GM19328 (cell line): ENCODE data around the gene TRAPPC6A.

Source experiments
- ATAC-seq: cut with Tn5 transposase; IDR thresholded peaks from one replicate; pipeline ENCODE4 v1.9.1; 2021; ENCODE audit warnings: mild to moderate bottlenecking, moderate library complexity; ENCODE audit not compliant: unreplicated experiment

TRAPPC6A gene

GRCh38 chr19:45150180-45150579 is 27.9 kb downstream of the TRAPPC6A start:
- ATAC-seq: no peak

- ATAC-seq: no peak
Observed at GRCh38 chr19:45149129-45149528, 28.9 kb downstream of the TRAPPC6A start.

- no peak for ATAC-seq
Observed at GRCh38 chr19:45147835-45148676, 30.0 kb downstream of the TRAPPC6A start.

- no peak for ATAC-seq
Observed at GRCh38 chr19:45146741-45147205, 31.3 kb downstream of the TRAPPC6A start.

GRCh38 chr19:45146251-45146650 is 31.8 kb downstream of the TRAPPC6A start:
- no peak for ATAC-seq

- ATAC-seq: no peak
Observed at GRCh38 chr19:45145270-45146189, 32.5 kb downstream of the TRAPPC6A start.

- no peak for ATAC-seq
Observed at GRCh38 chr19:45144431-45145269, 33.4 kb downstream of the TRAPPC6A start.

- no peak for ATAC-seq
Observed at GRCh38 chr19:45142726-45143110, 35.3 kb downstream of the TRAPPC6A start.

GRCh38 chr19:45142016-45142725 is 35.9 kb downstream of the TRAPPC6A start:
- no peak for ATAC-seq

GRCh38 chr19:45141203-45141900 is 36.7 kb downstream of the TRAPPC6A start:
- ATAC-seq: no peak

GRCh38 chr19:45140533-45140932 is 37.5 kb downstream of the TRAPPC6A start:
- no peak for ATAC-seq

- ATAC-seq: no peak
Observed at GRCh38 chr19:45140144-45140503, 37.9 kb downstream of the TRAPPC6A start.

GRCh38 chr19:45139286-45140143 is 38.5 kb downstream of the TRAPPC6A start:
- ATAC-seq: no peak

- ATAC-seq: no peak
Observed at GRCh38 chr19:45138303-45138751, 39.7 kb downstream of the TRAPPC6A start.

- ATAC-seq: no peak
Observed at GRCh38 chr19:45137179-45137761, 40.8 kb downstream of the TRAPPC6A start.

GRCh38 chr19:45136507-45137178 is 41.4 kb downstream of the TRAPPC6A start:
- ATAC-seq: no peak

GRCh38 chr19:45135176-45135885 is 42.7 kb downstream of the TRAPPC6A start:
- no peak for ATAC-seq
